KG1 (cell line): ENCODE measurements around the gene CTSW.

Experiments used
- DNase-seq: peaks from one replicate; lab custom pipeline; 2025; lab: John Stamatoyannopoulos, UW

Gene CTSW

DNA sequence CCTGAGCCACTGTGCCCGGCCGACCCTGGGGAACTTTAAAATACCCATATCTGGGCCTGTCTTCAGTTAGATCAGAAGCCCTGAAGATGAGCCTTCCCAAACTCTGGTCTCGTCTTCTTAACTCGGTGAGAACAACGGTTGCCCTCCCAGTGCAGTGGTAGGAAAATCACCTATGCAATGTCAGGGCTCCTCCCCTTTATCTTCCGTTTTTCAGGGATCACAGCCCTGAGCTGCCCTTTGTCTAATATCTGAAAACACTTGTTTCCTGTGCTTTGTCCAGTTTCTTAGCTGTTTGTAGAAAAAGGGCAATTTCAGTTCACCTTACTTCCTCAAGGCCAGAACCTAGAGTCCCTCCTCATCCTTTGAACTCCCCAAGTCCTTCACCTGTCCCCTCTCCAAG is 49.0 kb downstream of the CTSW start:
- DNase-seq: peak; percentile 40

DNA sequence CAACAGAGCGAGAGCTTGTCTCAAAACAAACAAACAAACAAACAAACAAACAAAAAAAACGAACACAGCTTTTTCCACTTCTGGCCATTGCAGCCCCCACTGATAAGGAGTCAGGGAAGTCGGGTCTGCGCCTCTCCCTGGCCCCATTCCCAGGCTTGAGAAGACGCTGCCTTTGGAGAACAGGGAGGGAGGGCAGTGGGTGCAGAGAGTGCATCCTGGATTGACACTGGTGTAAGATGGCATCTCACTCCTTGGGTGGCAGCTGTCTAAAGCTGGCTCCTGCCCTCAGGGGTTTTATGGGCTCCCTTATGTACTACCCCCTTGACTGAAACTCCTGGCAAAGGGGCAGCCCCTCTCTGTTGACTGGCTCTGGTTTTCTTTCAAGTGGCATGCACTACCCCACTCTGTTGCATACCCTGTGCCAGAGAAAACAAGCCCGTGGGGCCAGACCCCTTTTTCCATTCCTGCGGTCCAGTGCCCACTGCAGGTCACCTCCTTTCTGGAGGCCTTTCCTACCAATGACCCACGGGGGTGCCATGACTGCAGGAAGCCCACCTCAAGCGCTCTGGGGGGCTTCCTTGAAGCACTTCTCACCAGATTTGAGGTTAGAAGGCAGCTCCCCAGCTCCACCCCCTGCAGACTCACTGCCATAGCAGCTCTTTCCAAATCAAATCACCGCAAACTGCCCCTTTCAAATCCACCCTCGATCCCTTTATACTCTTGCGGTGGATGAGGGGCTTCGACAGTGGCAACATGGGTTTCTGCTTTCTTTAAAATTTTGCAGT is 52.3 kb downstream of the CTSW start:
- DNase-seq: no peak

DNA sequence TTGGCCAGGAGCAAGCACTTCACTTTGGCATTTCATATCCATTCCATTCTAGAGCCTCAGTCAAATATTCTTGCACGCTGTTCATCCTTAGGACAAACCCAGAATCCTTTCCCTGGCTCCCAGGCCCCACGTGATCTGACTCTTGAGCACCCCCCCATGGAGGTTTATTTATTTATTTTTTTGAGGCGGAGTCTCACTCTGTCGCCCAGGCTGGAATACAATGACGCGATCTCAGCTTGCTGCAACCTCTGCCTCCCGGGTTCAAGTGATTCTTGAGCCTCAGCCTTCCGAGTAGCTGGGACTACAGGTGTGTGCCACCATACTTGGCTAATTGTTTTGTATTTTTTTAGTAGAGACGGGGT is 52.9 kb downstream of the CTSW start:
- no peak for DNase-seq
